Caki2 (cell line): ENCODE results near the gene NANOS2. TPM values are rescaled to one million over a fixed set of nuclear protein-coding genes. Genes with fewer than 3 reads are reported as not detected.

Experiments
- DNase-seq: peaks from one replicate; pipeline ENCODE4 v3.0.0-alpha.2; 2015; ENCODE audit warnings: low read depth
- in situ Hi-C: cut with HindIII; loops from 2 replicates; pipeline ENCODE4 v1.10.0; 2016; ENCODE audit warnings: low sequenced_read_pairs, low pct_unique_long_range_greater_than_20kb, mixed read lengths
- total RNA-seq: library from RNA; depleted of rRNA; stranded (reverse); fragments of >200 nt; shearing (Covaris generic); gene quantifications from 2 replicates; pipeline ENCODE4 v1.2.3, GENCODE V29; 2014; ENCODE audit warnings: low replicate concordance

The NANOS2 gene
- total RNA-seq, 1 experiment from 2014 or later, result not detected

DNA sequence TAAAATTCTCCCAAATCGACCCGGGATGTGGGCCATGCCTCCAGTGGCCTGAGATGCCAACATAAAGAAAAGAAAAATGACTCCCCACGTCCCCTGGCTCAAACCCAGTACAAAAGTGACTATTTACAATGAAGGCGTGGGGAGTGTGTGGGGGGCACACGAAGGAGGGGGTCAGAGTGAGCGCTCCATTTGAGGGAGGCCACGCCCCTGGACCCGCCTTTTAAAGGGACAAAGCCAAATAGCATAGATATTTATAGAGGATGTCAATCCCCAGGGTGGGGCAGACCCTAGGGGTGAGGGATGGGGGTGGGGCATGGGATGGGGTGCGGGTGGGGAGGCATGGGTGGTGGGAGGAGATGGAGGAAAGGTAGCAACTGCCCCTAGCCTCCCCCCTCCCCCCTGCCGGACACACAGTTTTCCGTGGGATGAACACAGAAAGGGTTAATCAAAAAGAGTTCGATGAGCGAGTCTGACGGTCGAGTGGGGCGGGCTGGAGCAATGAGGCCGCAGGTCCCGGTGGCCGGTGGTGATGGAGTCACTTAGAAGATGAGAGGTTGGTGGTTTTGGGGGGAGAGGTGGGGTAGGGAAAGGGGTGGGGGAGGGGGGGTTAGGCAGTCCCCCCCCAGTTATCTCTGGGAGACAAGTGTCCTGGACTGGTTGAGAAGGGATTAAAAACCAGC, 20.1 kb upstream of the NANOS2 start:
- in situ Hi-C loops, result no loop called here
- DNase-seq, result no peak

DNA sequence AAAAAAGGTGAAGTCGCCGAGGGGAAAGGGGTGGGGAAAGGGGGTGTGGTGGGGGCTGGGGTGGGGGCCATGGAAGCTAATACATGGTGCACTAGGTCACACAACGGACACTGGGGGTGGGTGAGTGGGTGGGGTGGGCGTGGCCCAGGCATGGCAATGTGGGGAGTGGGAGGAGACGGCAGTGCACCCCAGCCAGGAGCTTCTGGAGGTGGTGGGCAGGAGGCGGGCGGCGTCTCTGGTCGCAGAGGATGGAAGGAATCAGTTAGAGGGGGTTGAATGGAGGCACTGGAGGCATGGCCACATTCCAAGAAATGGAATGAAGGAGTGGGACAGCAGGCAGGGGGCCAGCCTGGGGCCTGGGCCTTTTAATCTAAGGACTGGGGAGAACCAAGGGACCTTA, 19.2 kb upstream of the NANOS2 start:
- in situ Hi-C loops, result no loop called here

DNA sequence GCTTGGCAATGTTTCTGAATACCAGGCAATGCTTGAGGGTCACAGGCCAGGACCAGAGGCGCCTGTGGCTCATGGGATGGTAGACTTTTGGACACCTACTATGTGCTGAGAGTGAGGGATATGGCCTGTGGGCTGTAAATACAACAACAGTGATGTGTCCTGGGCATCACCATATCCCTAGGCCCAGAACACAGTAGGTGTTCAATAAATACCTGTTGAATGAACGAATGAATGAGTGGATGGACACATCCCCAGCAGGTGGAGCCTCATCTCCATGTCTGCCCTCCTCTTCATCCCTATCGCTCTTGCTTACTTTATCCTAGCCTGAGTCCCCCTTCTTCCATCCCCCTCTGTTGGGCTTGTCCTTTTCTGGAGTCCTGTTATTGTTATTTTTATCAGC, 16.5 kb upstream of the NANOS2 start:
- in situ Hi-C loops, result no loop called here
- DNase-seq, result no peak

More for the DNA sequence above, 19.2 kb upstream of the NANOS2 start:
- no peak for DNase-seq

DNA sequence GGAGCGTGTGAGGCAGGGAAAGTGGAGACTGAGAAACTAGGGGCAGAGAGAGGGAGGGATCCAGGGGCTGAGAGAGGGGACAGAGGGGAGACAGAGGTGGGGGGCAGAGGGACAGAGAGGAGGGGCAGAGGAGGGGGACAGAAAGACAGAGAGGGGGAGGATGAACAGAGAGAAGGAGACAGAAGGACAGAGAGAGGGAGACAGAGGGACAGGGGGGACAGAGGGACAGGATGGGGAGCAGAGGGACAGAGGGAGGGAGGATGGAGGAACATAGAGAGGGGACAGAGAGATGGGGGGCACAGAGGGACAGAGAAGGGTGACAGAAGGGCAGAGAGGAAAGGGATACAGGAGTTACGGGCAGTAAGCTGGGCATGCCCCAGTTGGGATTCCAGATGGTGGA, 14.7 kb upstream of the NANOS2 start:
- no peak for DNase-seq
- in situ Hi-C loops, result no loop called here

DNA sequence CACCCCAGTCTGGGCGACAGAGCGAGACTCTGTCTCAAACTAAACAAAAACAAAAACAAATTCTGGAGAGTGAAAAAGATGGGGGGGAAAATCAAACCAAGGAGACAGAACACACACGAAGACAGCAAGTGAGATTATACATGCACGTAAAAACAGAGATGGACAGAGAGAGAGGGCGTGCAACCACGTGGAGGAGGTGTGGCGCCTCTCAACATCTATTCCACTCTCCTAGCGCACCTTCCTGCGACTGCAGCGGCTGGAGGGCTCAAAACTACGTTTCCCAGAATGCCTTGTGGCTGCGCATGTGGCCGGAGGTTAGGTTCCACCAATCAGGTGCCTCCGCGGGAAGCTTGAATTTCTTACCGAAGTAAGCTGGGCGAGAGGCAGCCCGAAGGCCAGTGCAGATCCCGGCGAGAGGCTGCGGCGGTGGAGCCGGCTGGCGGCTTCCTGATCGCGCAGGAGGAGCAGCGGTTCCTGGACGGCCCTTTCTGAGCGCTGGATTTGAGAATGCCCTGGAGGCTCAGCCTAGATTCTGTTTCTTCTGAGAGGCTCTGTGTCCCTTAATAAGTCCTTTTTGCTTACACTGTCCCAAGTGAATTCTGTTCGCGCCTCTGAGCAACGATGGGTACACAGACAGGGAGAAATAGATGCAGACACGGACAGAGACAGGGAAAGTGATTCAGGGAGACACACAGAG, 13.1 kb upstream of the NANOS2 start:
- in situ Hi-C loops, result no loop called here

DNA sequence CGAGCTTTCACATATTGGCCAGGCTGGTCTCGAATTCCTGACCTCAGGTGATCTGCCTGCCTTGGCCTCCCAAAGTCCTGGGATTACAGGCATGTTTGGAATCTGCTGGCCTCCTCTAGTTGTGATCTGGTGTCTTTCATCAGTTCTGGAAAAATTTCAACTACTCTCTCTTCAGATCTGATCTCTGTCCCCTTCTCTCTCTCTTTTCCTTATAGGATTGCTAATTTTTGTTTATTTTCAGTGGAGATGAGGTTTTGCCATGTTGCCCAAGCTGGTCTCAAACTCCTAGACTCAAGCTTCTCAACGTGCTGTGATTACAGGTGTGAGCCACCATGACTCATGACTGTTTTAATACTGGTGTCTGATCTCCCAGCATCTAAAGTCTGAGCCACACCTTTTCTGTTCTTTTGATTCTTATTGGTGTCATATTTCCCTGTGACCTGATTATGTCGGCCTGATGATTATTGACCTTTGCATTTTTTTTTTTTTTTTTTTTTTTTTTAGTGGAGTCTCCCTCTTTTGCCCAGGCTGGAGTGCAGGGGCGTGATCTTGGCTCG, 10.4 kb upstream of the NANOS2 start:
- in situ Hi-C loops, result no loop called here
- no peak for DNase-seq

More for the DNA sequence above, 13.1 kb upstream of the NANOS2 start:
- peak; percentile 85 for DNase-seq

DNA sequence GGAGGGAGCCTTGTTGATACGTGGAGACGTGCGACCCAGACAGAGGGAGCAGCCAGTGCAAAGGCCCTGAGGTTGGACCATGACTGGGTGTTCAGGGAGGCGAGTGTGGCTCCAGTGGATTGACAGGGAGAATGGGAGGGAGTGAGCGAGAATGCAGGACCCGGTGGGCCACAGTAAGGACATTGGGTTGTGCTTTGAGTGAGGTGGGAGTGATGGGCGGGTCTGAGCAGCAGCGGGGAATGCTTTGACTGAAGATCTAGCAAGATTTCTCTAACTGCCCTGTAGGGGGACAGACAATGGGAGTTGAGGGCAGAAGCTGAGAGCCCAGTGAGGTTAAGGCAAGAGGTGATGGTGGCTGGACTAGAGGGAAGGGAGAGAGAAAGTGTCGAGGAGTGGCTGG, 7.7 kb upstream of the NANOS2 start:
- in situ Hi-C loops, result no loop called here
- no peak for DNase-seq

DNA sequence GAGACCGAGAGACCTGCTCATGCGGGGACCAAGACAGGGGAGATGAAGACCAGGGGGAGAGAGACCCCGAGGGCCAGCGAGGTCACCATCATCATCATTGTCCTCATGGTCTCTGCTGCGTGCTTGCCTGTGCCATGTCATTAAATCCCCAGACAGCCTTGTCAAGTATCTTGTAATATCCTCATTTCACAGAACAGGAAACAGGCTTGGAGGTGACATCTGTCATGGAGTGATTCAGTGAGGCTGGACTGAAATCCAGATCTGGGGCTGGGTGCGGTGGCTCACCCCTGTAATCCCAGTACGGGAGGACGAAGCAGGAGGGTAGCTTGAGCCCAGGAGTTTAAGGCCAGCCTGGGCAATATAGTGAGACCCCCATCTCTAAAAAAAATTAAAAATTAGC, 5.9 kb upstream of the NANOS2 start:
- no peak for DNase-seq
- in situ Hi-C loops, result no loop called here

DNA sequence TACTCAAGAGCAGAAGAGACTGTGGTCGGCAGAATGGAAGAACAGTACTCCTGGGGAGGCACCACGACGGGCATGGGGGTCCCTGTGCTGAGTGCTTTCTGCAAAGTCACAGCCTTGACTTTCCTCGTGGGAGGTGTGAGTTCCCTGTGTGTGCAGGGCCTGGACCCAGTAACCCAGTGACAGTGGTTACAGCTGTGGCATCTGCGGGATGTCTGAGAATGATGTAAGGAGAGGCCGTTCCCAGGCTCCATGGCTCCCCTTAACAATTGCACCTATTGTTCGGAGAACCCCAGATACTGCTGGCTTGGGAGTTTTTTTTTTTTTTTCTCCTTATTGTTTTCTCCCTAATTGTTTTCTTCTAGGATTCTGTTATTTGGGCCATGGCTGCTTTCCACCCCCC, 5.1 kb upstream of the NANOS2 start:
- in situ Hi-C loops, result no loop called here

DNA sequence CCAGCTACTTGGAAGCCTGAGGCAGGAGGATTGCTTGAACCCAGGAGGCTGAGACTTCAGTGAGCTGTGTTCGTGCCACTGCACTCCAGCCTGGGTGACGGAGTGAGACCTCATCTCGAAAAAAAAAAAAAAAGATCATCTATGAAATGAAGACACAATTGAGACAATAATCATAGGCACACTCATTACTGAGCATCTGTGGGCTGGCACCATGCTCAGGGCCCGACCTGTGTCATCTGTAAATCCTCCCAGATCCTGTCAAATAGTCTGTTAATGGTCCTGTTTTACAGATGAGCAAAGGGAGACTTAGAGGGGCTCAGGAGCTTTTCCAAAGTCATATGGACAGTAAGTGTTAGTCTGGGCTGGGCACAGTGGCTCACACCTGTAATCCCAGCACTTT, 4.1 kb upstream of the NANOS2 start:
- no peak for DNase-seq
- in situ Hi-C loops, result no loop called here

More for the DNA sequence above, 5.1 kb upstream of the NANOS2 start:
- no peak for DNase-seq

DNA sequence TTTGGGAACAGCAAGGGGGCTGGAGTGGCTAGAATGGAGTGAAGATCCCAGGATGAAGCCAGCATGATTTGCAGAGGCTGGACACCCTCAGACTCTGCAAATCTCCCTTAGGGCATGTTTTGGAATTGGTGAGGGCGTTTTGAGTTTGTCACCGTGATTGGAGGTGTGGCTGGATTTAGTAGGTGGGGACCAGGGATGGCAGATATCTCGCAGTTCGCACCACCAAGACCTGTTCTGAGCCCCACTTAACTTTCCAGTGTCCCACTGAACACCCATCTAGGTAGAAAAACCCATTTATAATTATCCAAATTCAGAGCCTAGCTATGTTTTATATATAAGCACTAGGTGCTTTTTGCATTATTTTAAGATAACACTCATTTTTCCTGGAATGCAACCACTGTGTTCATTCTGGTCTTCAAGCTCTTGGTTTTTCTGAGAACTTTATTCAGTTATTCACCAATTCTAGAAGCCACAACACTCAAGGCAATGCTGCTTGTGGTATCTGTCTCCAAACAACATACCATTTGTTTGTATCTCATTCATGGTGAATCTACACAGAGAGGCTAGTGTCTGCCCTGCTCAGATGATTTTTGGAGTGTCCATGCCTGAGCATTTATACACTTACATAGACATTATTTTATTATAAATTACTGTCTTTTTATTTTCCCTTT, 3.0 kb upstream of the NANOS2 start:
- in situ Hi-C loops, result no loop called here
- no peak for DNase-seq

DNA sequence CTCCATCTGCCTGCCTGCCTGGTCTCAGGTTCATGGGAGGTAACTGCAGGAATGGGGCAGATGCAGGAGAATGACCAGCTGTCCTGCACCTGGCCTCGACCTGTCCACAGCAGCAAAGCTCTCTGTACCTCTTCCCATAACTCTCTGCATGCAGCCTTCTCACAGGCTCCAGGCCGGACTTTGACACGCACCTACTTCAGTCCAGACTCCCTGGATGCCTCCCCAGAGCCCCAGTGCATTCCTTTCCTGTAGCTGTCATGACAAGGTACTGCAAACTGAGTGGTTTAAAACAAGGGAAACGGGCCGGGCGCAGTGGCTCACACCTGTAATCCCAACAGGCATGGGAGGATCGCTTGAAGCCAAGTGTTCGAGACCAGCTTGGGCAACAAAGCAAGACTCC, 3.3 kb downstream of the NANOS2 start:
- no peak for DNase-seq
- in situ Hi-C loops, result no loop called here

DNA sequence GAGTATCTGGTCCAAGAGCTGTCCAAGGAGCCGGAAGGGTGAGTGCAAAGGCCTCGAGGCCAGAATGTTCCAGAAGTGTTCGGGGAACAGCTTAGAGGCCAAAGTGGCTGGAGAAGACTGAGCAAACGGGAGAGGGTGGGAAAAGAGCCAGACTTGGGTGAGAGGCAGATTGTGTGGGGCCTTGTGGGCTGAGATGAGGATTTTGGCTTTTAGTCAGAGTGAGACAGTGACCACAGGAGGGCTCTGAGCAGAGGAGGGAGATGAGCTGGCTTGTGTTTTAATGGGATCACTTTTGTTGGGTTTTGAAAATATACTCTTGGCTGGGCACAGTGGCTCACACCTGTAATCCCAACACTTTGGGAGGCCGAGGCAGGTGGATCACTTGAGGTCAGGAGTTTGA, 5.6 kb downstream of the NANOS2 start:
- in situ Hi-C loops, result no loop called here
- no peak for DNase-seq

DNA sequence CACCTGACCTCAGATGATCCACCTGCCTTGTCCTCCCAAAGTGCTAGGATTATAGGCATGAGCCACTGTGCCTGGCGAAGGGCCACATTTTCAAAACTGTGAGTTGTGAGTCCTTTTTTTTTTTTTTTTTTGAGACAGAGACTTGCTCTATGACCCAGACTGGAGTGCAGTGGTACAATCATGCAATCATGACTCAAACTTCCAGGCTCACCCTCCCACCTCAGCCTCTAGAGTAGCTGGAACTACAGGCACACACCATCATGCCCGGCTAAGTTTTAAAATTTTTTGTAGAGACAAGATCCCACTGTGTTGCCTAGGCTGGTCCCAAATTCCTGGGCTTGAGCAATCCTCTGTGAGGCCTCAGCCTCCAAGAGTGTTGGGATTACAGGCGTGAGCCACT, 8.4 kb downstream of the NANOS2 start:
- in situ Hi-C loops, result no loop called here
- DNase-seq, result no peak

DNA sequence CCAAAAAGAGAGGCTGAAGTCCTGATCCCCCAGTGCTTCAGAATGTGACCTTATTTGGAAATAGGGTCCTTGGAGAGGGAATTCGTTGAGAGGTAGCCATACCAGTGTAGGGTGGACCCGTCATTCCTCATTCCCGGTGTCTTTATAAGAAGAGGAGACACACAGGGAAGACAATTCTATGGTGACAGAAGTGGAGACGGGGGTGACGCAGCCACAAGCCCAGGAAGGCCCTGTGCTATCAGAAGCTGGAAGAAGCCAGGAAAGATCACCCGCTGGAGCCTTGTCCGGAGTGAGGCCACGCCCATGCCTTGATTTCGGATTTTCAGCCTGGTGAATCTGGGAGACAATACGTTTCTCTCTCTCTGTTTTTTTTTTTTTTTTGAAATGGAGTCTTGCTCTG, 9.6 kb downstream of the NANOS2 start:
- in situ Hi-C loops, result no loop called here
- DNase-seq, result no peak

DNA sequence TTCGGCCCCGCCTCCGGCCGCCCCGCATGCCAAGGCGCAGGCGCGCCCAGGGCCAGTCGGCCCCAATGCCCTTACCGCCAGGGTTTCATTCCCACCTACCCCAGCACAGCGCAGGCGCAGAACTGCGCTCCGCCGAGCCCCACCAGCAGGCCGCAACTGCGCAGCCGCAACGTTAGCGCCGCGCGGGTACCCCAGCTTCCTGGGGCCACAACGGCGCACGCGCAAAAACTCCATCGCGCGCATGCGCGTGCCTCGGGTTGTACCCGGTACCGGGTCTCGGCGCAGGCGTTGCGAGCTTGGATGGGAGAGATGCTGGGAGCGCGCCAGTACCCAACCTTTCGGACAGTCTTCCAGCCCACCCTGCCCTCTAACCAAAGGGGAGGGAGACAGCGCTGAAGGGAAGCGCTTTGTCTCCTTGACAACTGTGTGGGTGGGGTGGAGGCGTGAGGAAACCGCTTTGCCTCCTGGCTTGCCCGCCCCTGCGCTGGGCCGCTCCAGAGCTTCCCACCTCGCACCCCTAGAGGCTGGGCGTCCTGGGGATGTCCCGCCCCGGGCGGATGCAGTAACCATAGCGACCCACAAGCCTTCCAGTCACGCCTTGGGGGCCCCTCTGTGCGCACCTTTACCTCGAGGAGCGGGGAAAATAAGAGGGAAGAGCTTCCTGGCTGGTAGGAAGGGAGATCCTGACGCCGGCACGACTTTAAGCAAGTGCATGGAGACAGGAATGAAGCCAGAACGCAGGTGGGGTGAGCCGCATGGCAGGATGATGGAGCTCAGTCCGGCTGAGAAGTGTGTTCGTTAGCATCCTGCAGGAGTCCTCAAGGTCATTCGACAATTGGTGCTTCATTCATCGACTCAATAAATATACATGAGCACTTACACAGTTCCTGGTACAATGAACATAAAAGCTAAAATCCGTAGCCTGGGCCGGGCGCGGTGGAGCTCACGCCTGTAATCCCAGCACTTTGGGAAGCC, 11.6 kb downstream of the NANOS2 start:
- in situ Hi-C loops, result no loop called here
- DNase-seq, result peak; percentile 97

DNA sequence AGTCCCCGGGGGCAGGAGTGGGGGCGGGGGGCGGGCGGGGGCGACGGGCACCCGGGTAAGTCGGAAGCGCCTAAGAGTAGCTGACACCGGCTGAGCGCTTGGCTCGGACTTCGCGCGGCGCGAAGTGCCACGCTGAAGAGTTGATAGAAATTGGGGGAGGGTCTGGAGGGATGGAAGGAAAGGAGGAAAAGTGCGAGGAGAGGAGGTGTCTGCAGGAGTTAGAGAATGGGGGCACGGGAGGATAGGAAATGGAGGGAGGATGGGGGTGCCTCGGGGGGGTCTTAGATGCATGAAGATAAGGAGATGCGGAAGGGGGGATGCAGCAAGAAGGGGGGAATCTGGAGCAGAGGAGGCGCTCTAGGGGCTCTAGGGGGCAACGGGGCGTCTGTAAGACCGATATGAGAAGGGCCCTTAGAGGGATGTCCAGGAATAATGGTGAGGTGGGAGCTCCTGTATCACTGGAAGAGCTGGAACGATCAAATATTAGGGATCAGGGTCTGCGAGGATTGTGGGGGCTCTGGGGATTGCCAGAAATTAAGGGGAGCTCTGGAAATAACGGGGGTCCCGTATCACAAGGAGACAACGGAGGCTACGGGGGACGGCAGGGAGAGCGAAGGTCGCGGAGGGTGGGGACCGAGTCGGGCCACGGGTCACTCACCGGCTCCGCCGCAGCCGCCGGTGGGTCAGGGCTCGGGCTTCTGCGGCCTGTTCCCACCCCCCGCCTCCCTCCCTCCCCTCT, 12.5 kb downstream of the NANOS2 start, which contains the start of gene MYPOP:
Gene MYPOP, minus strand, starts transcription at position 702 of the 739 bp plus-strand sequence. CDS start 840 bp downstream, outside the sequence.
- in situ Hi-C loops, result no loop called here
- DNase-seq, result no peak
